H1 (cell line): ENCODE measurements around the gene STK39. TPM values are rescaled to one million over a fixed set of nuclear protein-coding genes. Genes with fewer than 3 reads are reported as not detected.

ENCODE experiments used
- BACH1 ChIP-seq: IDR thresholded peaks from 2 replicates; pipeline ENCODE4 v1.6.1; 2012; ENCODE audit warnings: low read length, improper control_type of control experiment
- BCL11A ChIP-seq, 2 experiments: IDR thresholded peaks; one replicate each; pipeline ENCODE4 v1.6.1; 2011; ENCODE audit warnings: low read depth in 2 of 2, low read length in 2 of 2, mild to moderate bottlenecking in 2 of 2
- CHD1 ChIP-seq: IDR thresholded peaks from 2 replicates; pipeline ENCODE4 v1.6.1; 2012; ENCODE audit warnings: low read depth, low read length, improper control_type of control experiment
- CHD7 ChIP-seq: fragments of 300-600 bp; sonication (generic); IDR thresholded peaks from 2 replicates; pipeline ENCODE4 v1.7.1; 2012; ENCODE audit warnings: low read length, moderate library complexity, mild to moderate bottlenecking, inconsistent platforms; ENCODE audit not compliant: insufficient replicate concordance
- HDAC2 ChIP-seq, 2 experiments: fragments of 300-600 bp in 1 of 2; sonication (generic) in 1 of 2; IDR thresholded peaks; 2 replicates each; pipeline ENCODE4 v1.6.1; 2011 to 2012; ENCODE audit warnings: low read depth in 2 of 2, low read length in 2 of 2, mild to moderate bottlenecking in 2 of 2, moderate library complexity in 2 of 2, borderline replicate concordance in 1 of 2, inconsistent platforms in 1 of 2
- JUN ChIP-seq: IDR thresholded peaks from 2 replicates; pipeline ENCODE4 v1.6.1; 2011; ENCODE audit warnings: low read depth, mild to moderate bottlenecking, improper control_type of control experiment, low read length
- KDM4A ChIP-seq: IDR thresholded peaks from one replicate; pipeline ENCODE4 v1.7.1; 2012; ENCODE audit warnings: low read depth, mild to moderate bottlenecking, moderate library complexity, low read length, inconsistent platforms; ENCODE audit not compliant: severe bottlenecking
- SAP30 ChIP-seq: fragments of 300-600 bp; sonication (generic); IDR thresholded peaks from 2 replicates; pipeline ENCODE4 v1.7.1; 2012; ENCODE audit warnings: low read length, moderate library complexity, mild to moderate bottlenecking, inconsistent platforms; ENCODE audit not compliant: insufficient read depth, insufficient replicate concordance
- SP4 ChIP-seq: IDR thresholded peaks from 2 replicates; pipeline ENCODE4 v1.6.1; 2012; ENCODE audit warnings: low read length, inconsistent platforms
- TBP ChIP-seq: IDR thresholded peaks from 2 replicates; pipeline ENCODE4 v1.6.1; 2011; ENCODE audit warnings: low read depth, low read length, improper control_type of control experiment
- USF2 ChIP-seq: IDR thresholded peaks from 2 replicates; pipeline ENCODE4 v1.6.1; 2011; ENCODE audit warnings: low read length, improper control_type of control experiment
- polyA plus RNA-seq, 7 experiments: library from polyadenylated mRNA; depleted of rRNA in 3 of 7; stranded (reverse) in 5 of 7; unstranded in 2 of 7; fragments of >200 nt in 5 of 7; fragments of 200-250 nt in 2 of 7; gene quantifications; 1 replicate in 5 of 7; 2 replicates in 1 of 7; 4 replicates in 1 of 7; pipeline versions ENCODE4 v1.2.1 to v1.2.3, GENCODE V29; 2011 to 2013; ENCODE audit warnings: missing spikeins in 2 of 7, mixed read lengths in 2 of 7
- total RNA-seq: library from RNA; stranded (reverse); fragmentation: NEBNext Ultra II Directional; extraction: Animal tissue kit (Norgen Biotek cat#: 25700); gene quantifications from 2 replicates; pipeline ENCODE4 v1.2.1, GENCODE V29; 2021

Gene STK39
- total and polyA plus RNA-seq, 2 of the 8 experiments (the other 6 are each of a cell fraction or from before 2014, with no cell fraction given) = 13.7 to 23.8 TPM

GRCh38 chr2:168224346-168224745 is 23.0 kb downstream of the STK39 start (continued):
- no peak for TF ChIP-seq CHD7
- TF ChIP-seq HDAC2 (IDR thresholded peaks at IDR 0.05; ENCODE audit: borderline replicate concordance in 1 of 2, low read depth in 2 of 2, low read length in 2 of 2) = no peak
- no peak for TF ChIP-seq KDM4A
- no peak for TF ChIP-seq BACH1
- no peak for TF ChIP-seq CHD1
- no peak for TF ChIP-seq USF2
- TF ChIP-seq BCL11A (IDR thresholded peaks at IDR 0.05; ENCODE audit: low read depth in 2 of 2, low read length in 2 of 2) = no peak
- no peak for TF ChIP-seq SP4
- TF ChIP-seq TBP = no peak
- TF ChIP-seq SAP30 = no peak
- no peak for TF ChIP-seq JUN
